ENCODE measurements around the gene EIF4B. TPM values are rescaled to one million over a fixed set of nuclear protein-coding genes. Genes with fewer than 3 reads are reported as not detected.
A peak's percentile ranks its signal among the peaks of the same experiment; 100 is the strongest.
"Not testable (repeated sequence)": the region's sequence is repeated elsewhere in the genome, so short reads cannot be mapped to it uniquely, and the experiment has no call there.

The EIF4B gene
- total RNA-seq, 3 donors from 2014 or later = 341 to 535 (median 345) TPM

DNA sequence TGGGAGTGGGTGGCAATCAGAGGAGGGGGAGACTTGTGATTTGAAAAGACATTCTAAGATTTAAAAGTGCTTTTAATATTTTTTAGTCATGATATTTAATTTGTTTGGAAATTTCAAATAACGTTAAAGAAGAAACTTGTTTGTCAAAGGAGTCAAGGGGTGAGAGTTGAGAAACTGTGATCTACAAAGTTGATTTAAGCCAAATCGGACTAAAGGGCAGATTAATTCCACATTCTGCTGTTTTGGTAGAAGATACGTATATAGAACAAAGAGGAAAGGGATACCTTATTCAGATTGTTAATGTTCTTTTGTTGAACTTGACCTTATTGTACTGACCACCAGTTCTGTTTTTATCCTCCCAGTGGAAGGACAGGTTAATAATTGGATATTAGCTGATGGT lies 6.7 kb downstream of the EIF4B start:
- Histone ChIP-seq H3K4me3 (no peak overlapping the region), H3K36me3 (ENCODE audit: low read depth) (peaks cover 5% of the 10 kb centered on the region), H3K9me3 (no peaks in the 10 kb centered on the region), H3K4me1 (ENCODE audit: low read depth) (peaks cover 31% of the 10 kb centered on the region)
- TF ChIP-seq, protein P1, sequence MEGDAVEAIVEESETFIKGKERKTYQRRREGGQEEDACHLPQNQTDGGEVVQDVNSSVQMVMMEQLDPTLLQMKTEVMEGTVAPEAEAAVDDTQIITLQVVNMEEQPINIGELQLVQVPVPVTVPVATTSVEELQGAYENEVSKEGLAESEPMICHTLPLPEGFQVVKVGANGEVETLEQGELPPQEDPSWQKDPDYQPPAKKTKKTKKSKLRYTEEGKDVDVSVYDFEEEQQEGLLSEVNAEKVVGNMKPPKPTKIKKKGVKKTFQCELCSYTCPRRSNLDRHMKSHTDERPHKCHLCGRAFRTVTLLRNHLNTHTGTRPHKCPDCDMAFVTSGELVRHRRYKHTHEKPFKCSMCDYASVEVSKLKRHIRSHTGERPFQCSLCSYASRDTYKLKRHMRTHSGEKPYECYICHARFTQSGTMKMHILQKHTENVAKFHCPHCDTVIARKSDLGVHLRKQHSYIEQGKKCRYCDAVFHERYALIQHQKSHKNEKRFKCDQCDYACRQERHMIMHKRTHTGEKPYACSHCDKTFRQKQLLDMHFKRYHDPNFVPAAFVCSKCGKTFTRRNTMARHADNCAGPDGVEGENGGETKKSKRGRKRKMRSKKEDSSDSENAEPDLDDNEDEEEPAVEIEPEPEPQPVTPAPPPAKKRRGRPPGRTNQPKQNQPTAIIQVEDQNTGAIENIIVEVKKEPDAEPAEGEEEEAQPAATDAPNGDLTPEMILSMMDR (IDR thresholded peaks at IDR 0.05) = no peak
- DNase-seq = no peak
- ATAC-seq = no peak
- intact Hi-C loops (cut with DNase I, micrococcal nuclease) = no loop called here

- no peak for ATAC-seq
- DNase-seq = no peak
- peaks cover 6% of the 10 kb centered on the region for H3K36me3 ChIP-seq (ENCODE audit: low read depth)
- TF ChIP-seq, protein P1 (IDR thresholded peaks at IDR 0.05) = no peak
- intact Hi-C loops (cut with DNase I, micrococcal nuclease) = no loop called here
- peaks cover 13% of the 10 kb centered on the region for H3K4me1 ChIP-seq (ENCODE audit: low read depth)
- no peaks in the 10 kb centered on the region for H3K9me3 ChIP-seq
- H3K4me3 ChIP-seq = no peak overlapping the region
These were observed 8.5 kb downstream of the EIF4B start for GRCh38 chr12:53014709-53015108.

GRCh38 chr12:53025250-53025649 lies 19.0 kb downstream of the EIF4B start:
- TF ChIP-seq, protein P1 (IDR thresholded peaks at IDR 0.05) = no peak
- H3K4me3 ChIP-seq = no peak overlapping the region
- DNase-seq = no peak
- peaks cover 20% of the 10 kb centered on the region for H3K36me3 ChIP-seq (ENCODE audit: low read depth)
- intact Hi-C loops (cut with DNase I, micrococcal nuclease) = no loop called here
- no peaks in the 10 kb centered on the region for H3K9me3 ChIP-seq
- H3K4me1 ChIP-seq (ENCODE audit: low read depth) = no peaks in the 10 kb centered on the region
- no peak for ATAC-seq

GRCh38 chr12:53027014-53027413 lies 20.8 kb downstream of the EIF4B start:
- DNase-seq; H3K4me1 ChIP-seq (ENCODE audit: low read depth); H3K4me3 ChIP-seq; ATAC-seq; H3K9me3 ChIP-seq; intact Hi-C loops (cut with DNase I, micrococcal nuclease): not testable (repeated sequence)
- peaks cover 23% of the 10 kb centered on the region for H3K36me3 ChIP-seq (ENCODE audit: low read depth)

- Histone ChIP-seq H3K4me3 (no peak overlapping the region), H3K36me3 (ENCODE audit: low read depth) (peaks cover 10% of the 10 kb centered on the region), H3K4me1 (ENCODE audit: low read depth) (no peaks in the 10 kb centered on the region), H3K9me3 (no peaks in the 10 kb centered on the region)
- TF ChIP-seq, protein P1 (IDR thresholded peaks at IDR 0.05) = no peak
- intact Hi-C loops (cut with DNase I, micrococcal nuclease) = no loop called here
- DNase-seq = no peak
- peak; percentile 83 for ATAC-seq
These were observed 25.4 kb downstream of the EIF4B start for GRCh38 chr12:53031616-53032015.

DNA sequence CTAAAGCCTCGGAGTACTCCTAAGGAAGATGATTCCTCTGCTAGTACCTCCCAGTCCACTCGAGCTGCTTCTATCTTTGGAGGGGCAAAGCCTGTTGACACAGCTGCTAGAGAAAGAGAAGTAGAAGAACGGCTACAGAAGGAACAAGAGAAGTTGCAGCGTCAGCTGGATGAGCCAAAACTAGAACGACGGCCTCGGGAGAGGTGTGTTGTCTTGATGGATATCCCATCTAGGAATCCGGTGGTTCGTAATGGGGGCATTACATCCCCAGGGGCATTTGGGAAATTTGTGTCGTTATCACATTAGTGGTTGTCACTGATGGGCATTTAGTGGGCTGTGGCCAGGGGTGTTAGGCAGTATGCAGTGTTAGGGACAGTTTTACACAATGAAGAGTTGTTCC lies 27.6 kb downstream of the EIF4B start:
- H3K9me3 ChIP-seq; H3K4me1 ChIP-seq (ENCODE audit: low read depth); intact Hi-C loops (cut with DNase I, micrococcal nuclease); H3K4me3 ChIP-seq; DNase-seq; ATAC-seq: not testable (repeated sequence)
- H3K36me3 ChIP-seq (ENCODE audit: low read depth) = peaks cover 22% of the 10 kb centered on the region

- no peak overlapping the region for H3K4me3 ChIP-seq
- TF ChIP-seq, protein P1 (IDR thresholded peaks at IDR 0.05) = no peak
- ATAC-seq (no peak), DNase-seq (no peak)
- peaks cover 8% of the 10 kb centered on the region for H3K4me1 ChIP-seq (ENCODE audit: low read depth)
- peaks cover 22% of the 10 kb centered on the region for H3K36me3 ChIP-seq (ENCODE audit: low read depth)
- no peaks in the 10 kb centered on the region for H3K9me3 ChIP-seq
- intact Hi-C loops (cut with DNase I, micrococcal nuclease) = no loop called here
These were observed 28.2 kb downstream of the EIF4B start for GRCh38 chr12:53034459-53034858.

Measured in mucosa of descending colon (tissue), 3 donors.